Coronary artery (tissue), 2 donors: ENCODE results near the gene DNM2.
A peak's percentile ranks its signal among the peaks of the same experiment; 100 is the strongest.

Experiments
- DNase-seq: peaks from one replicate; pipeline ENCODE4 v3.0.0-alpha.2; 2017; ENCODE audit warnings: low spot score
- H3K27ac ChIP-seq, 2 donors: fragments of 200-600 bp; sonication (generic); one replicate each; pipeline ENCODE4 v1.5.1; 2016 to 2019
- H3K4me3 ChIP-seq: fragments of 200-600 bp; sonication (generic); 2 replicates; pipeline ENCODE4 v1.5.1; 2016; ENCODE audit warnings: mild to moderate bottlenecking, moderate library complexity
- TF ChIP-seq, protein P1 (sequence below): fragments of 200-600 bp; sonication (generic); IDR thresholded peaks from one replicate; pipeline ENCODE4 v1.5.1; 2019; ENCODE audit warnings: antibody characterized with exemption

Gene DNM2

DNA sequence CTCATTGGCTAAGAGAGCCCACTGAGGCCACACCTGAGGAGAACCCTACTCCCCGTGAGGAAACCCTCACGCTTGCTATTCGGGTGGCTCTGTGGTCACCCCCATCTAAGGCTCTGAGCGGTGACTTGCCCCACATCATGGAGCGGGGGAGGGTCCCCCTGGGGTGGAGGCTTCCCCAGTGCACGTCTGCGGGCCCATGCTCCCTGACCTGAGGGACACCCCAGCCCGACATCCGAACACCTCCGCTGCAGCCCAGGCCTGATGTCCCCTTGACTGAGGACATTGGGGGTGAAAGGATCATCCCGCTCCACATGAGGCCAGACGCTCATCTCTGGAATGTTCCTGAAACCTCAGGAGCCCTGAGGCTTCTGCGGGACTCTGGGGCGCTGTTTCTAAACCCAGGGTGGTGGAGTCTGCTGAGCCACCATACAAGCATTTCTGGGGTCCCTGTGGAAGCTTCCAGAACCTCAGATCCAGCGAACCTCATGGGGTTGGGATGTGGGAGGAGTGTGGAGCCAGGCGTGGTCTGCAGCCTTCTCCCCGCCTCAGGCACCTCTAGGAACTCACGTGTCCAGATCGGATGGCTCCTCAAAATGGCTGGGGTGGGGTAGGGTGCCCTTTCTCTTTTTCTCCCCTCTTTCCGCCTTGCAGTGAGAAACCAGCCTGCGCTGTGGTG, 98.2 kb downstream of the DNM2 start:
- no peak for DNase-seq
- peak overlapping the region in 1 of 2 donors; percentile 69 for H3K27ac ChIP-seq
- H3K4me3 ChIP-seq = peak overlapping the region; percentile 53
- TF ChIP-seq, protein P1, sequence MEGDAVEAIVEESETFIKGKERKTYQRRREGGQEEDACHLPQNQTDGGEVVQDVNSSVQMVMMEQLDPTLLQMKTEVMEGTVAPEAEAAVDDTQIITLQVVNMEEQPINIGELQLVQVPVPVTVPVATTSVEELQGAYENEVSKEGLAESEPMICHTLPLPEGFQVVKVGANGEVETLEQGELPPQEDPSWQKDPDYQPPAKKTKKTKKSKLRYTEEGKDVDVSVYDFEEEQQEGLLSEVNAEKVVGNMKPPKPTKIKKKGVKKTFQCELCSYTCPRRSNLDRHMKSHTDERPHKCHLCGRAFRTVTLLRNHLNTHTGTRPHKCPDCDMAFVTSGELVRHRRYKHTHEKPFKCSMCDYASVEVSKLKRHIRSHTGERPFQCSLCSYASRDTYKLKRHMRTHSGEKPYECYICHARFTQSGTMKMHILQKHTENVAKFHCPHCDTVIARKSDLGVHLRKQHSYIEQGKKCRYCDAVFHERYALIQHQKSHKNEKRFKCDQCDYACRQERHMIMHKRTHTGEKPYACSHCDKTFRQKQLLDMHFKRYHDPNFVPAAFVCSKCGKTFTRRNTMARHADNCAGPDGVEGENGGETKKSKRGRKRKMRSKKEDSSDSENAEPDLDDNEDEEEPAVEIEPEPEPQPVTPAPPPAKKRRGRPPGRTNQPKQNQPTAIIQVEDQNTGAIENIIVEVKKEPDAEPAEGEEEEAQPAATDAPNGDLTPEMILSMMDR = no peak

DNA sequence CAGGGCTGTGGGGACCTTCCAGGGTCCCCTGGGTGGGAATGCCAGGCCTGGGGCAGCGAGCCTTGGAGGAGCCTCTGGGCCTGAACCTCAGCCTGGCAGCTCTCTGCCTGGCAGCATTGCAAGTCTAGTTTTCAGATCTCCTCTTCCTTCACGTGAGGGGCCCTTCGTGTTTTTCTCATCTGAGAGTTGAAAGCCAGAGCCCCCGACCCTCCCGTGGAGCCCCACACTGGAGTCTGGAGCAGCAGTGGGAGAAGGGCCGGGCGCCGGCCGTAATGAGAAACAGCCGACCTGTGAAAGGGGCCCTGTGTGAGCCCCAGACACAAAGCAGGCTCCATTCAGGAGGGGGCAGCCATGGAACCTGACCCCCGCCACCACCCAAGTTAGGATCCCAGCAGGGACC, 98.8 kb downstream of the DNM2 start:
- H3K4me3 ChIP-seq = peak overlapping the region; percentile 53
- H3K27ac ChIP-seq = peak overlapping the region in 1 of 2 donors; percentile 69
- TF ChIP-seq, protein P1 = no peak
- DNase-seq = no peak

DNA sequence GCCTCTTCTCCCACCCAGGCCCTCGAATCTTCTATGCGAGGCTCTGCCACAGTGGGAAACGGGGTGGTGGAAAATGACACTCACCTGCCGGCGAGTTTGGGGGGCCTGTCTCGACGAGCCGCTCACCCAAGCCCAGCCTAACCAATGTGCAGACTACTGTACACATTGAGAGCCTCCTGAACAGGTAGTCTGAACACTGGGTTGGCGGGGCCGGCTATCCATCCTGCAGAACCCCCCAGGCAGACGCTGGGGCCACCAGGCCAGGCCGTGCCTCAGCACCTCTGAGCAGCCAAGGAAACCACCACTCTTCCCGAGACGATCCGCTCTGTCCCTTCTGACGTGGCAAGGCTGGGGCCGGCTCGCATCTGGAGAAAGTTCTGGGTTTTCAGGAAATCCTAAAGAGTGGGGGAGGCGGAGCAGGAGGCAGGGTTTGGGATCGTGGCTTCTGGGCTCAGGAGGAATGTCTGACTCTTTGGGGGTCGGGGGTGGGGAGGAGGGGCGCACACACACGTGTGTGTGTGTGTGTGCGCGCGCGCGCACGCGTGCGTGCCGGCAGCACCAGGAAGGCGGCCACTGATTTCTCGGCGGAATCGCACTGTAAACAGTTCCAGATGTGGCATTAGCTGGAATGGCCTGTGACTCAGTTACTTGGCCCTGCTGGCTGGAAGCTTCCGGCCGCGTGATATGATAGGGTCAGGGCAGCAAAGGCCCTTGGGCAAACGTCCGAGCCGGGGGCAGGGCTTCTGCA, 99.6 kb downstream of the DNM2 start:
- no peak for DNase-seq
- TF ChIP-seq, protein P1 = no peak
- H3K27ac ChIP-seq = peak overlapping the region; percentile 19 to 69
- H3K4me3 ChIP-seq = peak overlapping the region; percentile 53

DNA sequence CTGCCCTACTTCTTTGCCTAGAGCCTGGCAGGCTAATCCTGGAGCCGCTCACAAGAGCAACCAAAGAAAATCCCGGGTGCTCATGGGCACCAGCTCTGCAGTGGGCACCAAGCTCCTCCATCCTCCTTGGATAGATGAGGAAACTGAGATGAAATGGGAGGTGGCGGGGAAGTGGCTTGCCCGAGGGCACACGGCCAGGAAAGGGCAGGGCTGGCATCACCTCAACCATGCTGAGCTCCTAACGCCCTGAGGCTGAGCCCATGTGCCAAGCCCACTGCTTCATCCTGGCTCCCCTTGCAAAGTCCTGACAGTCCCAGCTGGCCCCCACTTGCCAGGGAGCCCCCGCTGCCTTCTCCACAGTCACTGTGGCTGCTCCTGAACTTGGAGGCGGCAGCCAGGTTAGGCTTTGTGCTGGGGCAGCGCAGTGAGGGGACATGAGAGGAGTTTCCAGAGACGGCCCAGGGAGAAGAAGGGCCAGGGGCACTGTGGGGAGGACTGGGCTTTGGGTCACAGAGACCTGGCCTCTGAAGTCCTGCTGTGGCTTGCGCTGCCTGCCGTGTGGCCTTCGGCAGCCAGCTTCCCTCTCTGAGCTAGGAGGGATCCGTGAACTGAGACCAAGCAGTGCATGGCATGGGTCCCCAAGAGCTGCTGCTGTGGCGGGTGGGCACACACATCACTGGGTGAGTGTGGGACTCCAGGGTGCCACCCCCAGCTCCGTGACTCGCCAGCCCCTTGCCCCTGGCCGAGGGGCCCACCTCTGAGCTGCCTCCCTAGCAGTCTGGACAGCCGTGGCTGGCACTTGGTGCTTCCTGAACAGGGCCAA, 100.6 kb downstream of the DNM2 start:
- DNase-seq = no peak
- TF ChIP-seq, protein P1 = no peak
- Histone ChIP-seq H3K4me3 (no peak overlapping the region), H3K27ac (peak overlapping the region in 1 of 2 donors; percentile 69)

DNA sequence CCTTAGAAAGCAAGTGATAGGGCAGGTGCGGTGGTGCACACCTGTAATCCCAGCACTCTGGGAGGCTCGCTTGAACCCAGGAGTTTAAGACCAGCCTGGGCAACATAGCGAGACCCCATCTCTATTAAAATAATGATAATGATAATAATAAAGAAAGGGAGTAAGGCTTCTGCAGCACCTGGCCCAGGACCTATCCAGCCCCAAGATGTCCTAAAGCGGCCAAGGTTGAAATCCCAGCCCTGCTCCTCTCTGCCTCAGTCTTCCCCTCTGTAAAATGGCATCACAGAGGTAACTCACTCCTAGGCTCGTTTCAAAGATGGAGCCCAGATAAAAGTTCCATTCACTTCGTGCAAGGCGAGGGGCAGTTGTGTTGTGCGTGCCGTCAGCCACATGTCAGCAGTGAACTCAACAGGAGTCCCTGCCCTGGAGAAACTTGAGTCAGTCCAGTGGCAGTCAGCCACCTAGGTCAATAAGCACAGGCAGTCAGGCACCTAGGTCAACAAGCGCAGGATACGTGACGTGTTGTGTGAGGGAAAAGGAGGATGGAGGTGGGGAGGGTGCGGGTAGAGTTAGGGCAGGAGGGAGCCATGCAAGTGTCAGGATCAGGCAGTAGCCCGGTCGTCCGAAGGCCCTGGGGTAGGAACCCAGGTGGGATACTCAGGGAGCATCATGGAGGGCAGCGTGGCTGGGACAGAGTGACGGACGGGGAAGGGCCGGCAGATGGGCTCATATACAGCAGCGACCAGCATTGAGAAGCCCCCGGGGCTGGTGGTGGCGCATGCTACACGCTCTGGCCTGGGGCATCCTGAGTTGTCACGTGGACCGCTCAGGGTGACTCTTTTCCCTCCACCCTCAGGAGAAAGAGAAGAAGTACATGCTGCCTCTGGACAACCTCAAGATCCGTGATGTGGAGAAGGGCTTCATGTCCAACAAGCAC, 101.5 kb downstream of the DNM2 start:
- no peak overlapping the region for H3K4me3 ChIP-seq
- peak overlapping the region in 1 of 2 donors; percentile 69 for H3K27ac ChIP-seq
- TF ChIP-seq, protein P1 = no peak
- DNase-seq = no peak

DNA sequence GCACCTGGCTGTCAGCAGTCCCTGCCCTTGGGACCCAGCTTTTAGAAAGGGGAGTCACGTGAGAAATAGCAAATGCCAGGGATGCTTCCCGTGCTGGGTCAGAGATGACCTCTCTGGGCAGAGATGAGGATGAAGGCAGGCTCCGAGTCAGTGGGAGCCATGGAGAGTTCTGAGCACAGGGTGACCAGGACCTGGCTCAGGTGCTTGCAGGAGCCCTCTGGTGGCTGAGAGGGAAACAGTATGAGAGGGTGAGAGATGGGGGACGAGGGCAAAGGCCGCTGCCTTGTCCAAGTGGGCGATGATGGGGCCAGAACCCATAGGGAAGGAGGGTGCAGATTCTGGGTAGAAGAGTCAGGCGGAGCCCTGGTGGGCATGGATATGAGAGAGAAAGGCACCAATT, 102.3 kb downstream of the DNM2 start:
- H3K4me3 ChIP-seq = no peak overlapping the region
- no peak for DNase-seq
- no peak overlapping the region for H3K27ac ChIP-seq
- TF ChIP-seq, protein P1 = no peak
